ENCODE data around the gene POLN. TPM values are rescaled to one million over a fixed set of nuclear protein-coding genes. Genes with fewer than 3 reads are reported as not detected.
"Not testable (repeated sequence)": the region's sequence is repeated elsewhere in the genome, so short reads cannot be mapped to it uniquely, and the experiment has no call there.

The POLN gene
- polyA plus RNA-seq, 1 experiment = 1.5 TPM

- POLR2A ChIA-PET = no interaction called here
- CTCF ChIA-PET = interaction anchor here (0.8 kb wide), 1 partner anchor 27 kb away, joined by 3 read pairs; no protein-coding TSS in a partner anchor
- Histone ChIP-seq H3K36me3 (ENCODE audit: control insufficient read depth, insufficient read depth, low read length) (no peaks in the 10 kb centered on the region), H3K4me3 (ENCODE audit: low read depth, low read length) (no peak overlapping the region), H3K27me3 (ENCODE audit: control insufficient read depth, insufficient read depth, low read length) (peaks cover 14% of the 10 kb centered on the region)
- no peak for DNase-seq (ENCODE audit: low read depth)
- TF ChIP-seq CTCF (IDR thresholded peaks at IDR 0.05; ENCODE audit: insufficient read depth, low read depth, low read length) = no peak
Measured at GRCh38 chr4:2036327-2036726, 205.6 kb downstream of the POLN start.

GRCh38 chr4:2031161-2031560 is 210.8 kb downstream of the POLN start:
- CTCF ChIA-PET; DNase-seq (ENCODE audit: low read depth); POLR2A ChIA-PET; H3K27me3 ChIP-seq (ENCODE audit: control insufficient read depth, insufficient read depth, low read length); H3K36me3 ChIP-seq (ENCODE audit: control insufficient read depth, insufficient read depth, low read length); H3K4me3 ChIP-seq (ENCODE audit: low read depth, low read length): not testable (repeated sequence)

- H3K4me3 ChIP-seq (ENCODE audit: low read depth, low read length); CTCF ChIA-PET; POLR2A ChIA-PET; DNase-seq (ENCODE audit: low read depth); H3K27me3 ChIP-seq (ENCODE audit: control insufficient read depth, insufficient read depth, low read length); H3K36me3 ChIP-seq (ENCODE audit: control insufficient read depth, insufficient read depth, low read length): not testable (repeated sequence)
Measured at GRCh38 chr4:2027120-2027519, 214.8 kb downstream of the POLN start.

- no peak for TF ChIP-seq CTCF (IDR thresholded peaks at IDR 0.05; ENCODE audit: insufficient read depth, low read depth, low read length)
- ChIA-PET POLR2A (no interaction called here), CTCF (interaction anchor here (0.6 kb wide), 1 partner anchor 16 kb away, joined by 3 read pairs; no protein-coding TSS in a partner anchor)
- Histone ChIP-seq H3K27me3 (ENCODE audit: control insufficient read depth, insufficient read depth, low read length) (no peaks in the 10 kb centered on the region; the same call in 1 of the 2 replicates), H3K36me3 (ENCODE audit: control insufficient read depth, insufficient read depth, low read length) (no peaks in the 10 kb centered on the region), H3K4me3 (ENCODE audit: low read depth, low read length) (no peak overlapping the region)
- no peak for DNase-seq (ENCODE audit: low read depth)
Measured at GRCh38 chr4:2025817-2026216, 216.1 kb downstream of the POLN start.

GRCh38 chr4:2024683-2025082 is 217.2 kb downstream of the POLN start:
- H3K36me3 ChIP-seq (ENCODE audit: control insufficient read depth, insufficient read depth, low read length) = no peaks in the 10 kb centered on the region
- DNase-seq (ENCODE audit: low read depth) = no peak
- CTCF ChIA-PET = interaction anchor here (1.4 kb wide), 1 partner anchor 195 kb away, joined by 3 read pairs; no protein-coding TSS in a partner anchor
- no peaks in the 10 kb centered on the region; the same call in 1 of the 2 replicates for H3K27me3 ChIP-seq (ENCODE audit: control insufficient read depth, insufficient read depth, low read length)
- no peak overlapping the region for H3K4me3 ChIP-seq (ENCODE audit: low read depth, low read length)
- POLR2A ChIA-PET = no interaction called here
- TF ChIP-seq CTCF (IDR thresholded peaks at IDR 0.05; ENCODE audit: insufficient read depth, low read depth, low read length) = no peak

Small RNA genes within 50 kb of the gene (small RNA-seq; reads per million reads assigned to genes)
- not detected for gene COX6B1P5 (ENCODE audit: insufficient read length, low read depth, low replicate concordance)

Other genes starting within 250 kb of the POLN start
- gene NELFA, start 233.1 kb downstream of the POLN start, polyA plus RNA-seq (2011; rRNA removed) = 8.6 and 12.8 TPM in 2 replicates
- 0.02 and 0.04 TPM in 2 replicates for gene NAT8L, start 182.8 kb downstream of the POLN start, polyA plus RNA-seq (2011; rRNA removed)
- 1.9 and 4.0 TPM in 2 replicates for gene HAUS3, start within 50 bp of the POLN start, polyA plus RNA-seq (2011; rRNA removed)
- 37.5 and 58.3 TPM in 2 replicates for gene MXD4, start 20.0 kb upstream of the POLN start, polyA plus RNA-seq (2011; rRNA removed)
- 3.5 and 4.4 TPM in 2 replicates for gene ZFYVE28, start 176.5 kb upstream of the POLN start, polyA plus RNA-seq (2011; rRNA removed)
- gene CFAP99, start 176.8 kb upstream of the POLN start, polyA plus RNA-seq (2011; rRNA removed) = not detected in 2 replicates
- 89.6 and 107 TPM in 2 replicates for gene RNF4, start 227.0 kb upstream of the POLN start, polyA plus RNA-seq (2011; rRNA removed)

All from BJ (cell line).